Stimulated activated CD4-positive, alpha-beta T cell treated with anti-CD3 and anti-CD28 coated beads, Interleukin-12 subunit alpha, Interleukin-12 subunit beta, amount 100 ng/mL, for 4 hours (primary cell): ENCODE measurements around the gene TBR1.

Experiments
- DNase-seq: peaks from one replicate; pipeline ENCODE4 v3.0.0-alpha.2; 2020

The TBR1 gene

DNA sequence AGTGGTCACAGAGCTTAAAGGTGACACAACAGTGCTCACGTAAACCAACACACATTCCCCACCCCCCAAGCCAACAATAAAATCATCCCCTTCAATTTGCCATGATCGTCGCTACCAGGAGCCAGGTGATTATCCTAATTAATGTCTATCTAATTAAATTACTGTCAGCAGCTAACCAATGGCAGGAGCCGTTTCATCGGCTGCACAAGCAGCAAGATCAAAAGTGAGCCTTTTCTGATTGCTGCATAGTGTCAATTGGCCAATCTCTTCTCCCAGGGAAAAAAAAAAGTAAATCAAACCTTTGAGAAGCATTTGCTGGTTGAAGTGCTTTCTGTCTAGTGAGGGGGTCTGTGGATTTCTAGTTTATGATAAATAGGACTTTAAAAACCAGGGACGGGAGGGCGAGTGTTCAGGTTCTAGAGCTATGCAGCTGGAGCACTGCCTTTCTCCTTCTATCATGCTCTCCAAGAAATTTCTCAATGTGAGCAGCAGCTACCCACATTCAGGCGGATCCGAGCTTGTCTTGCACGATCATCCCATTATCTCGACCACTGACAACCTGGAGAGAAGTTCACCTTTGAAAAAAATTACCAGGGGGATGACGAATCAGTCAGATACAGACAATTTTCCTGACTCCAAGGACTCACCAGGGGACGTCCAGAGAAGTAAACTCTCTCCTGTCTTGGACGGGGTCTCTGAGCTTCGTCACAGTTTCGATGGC, at the start of gene TBR1:
Gene TBR1 (plus strand): TSS at position 311 of the 721 bp plus-strand sequence. CDS start 114 bp downstream, at position 425.
- DNase-seq = no peak

DNA sequence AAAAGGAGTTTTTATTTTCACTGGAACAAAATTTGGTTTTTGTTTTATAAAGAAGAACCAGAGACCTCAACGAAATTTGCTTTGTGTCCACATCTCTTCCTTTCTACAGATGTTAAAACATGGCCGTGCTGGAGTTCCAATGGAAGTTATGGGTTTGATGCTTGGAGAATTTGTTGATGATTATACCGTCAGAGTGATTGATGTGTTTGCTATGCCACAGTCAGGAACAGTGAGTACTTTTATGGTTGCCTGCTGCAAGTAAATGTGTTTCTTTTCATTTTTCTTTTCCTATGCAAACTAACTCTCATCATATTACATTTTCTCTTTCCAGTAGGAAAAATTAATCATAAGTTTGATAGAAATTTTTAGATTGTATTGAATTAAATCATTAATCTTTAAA, 48.4 kb upstream of the TBR1 start:
- DNase-seq = no peak

DNA sequence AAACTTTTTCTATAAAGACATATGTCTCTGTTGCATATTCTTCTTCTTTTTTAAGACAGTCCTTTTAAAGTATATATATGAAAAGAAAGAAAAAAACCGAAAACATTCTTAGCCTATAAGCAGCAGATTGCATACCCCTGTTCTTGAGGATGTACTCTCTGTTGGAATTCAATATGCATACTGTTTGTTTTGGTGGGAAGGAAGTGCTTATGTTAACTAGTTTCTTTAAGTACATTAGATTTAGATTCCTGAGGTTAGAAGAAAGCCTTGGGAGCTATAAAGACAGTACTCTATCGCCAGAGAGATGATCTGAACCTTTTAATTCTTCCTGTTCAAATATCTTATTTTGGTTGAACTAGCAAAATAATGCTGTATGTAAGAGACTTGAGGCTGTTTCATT, 46.8 kb upstream of the TBR1 start:
- no peak for DNase-seq

DNA sequence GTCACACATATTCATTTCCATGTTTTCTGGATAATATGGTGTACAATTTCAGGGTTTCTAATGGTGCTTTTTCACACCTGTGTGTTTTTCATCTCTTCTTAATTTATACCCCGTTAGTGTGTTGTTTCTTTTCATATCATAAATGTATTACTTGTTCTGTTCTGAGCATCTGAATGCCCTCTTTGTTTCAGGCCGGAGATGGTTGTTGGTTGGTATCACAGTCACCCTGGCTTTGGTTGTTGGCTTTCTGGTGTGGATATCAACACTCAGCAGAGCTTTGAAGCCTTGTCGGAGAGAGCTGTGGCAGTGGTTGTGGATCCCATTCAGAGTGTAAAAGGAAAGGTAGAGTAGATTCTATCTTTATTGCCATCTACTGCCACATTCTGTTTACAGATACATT, 45.1 kb upstream of the TBR1 start:
- DNase-seq = no peak

DNA sequence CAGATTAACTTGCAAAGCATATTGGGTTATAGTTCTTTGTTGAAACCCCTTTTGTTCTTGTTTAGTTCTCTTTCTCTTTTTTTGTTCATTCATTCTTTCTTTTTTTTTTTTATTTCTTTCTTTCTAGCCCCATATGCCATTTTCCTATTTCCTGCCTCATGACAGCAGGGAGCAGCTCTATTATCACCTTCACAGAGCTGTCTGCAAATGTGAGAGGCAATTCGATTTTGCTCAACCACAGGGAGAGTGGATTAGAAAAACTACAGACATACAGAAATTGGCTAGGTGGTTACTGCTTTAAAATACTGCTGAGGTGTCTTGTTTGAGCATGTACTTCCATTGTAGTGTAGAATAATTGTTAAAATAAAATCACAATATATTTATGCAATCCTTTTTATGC, 44.2 kb upstream of the TBR1 start:
- DNase-seq = no peak

DNA sequence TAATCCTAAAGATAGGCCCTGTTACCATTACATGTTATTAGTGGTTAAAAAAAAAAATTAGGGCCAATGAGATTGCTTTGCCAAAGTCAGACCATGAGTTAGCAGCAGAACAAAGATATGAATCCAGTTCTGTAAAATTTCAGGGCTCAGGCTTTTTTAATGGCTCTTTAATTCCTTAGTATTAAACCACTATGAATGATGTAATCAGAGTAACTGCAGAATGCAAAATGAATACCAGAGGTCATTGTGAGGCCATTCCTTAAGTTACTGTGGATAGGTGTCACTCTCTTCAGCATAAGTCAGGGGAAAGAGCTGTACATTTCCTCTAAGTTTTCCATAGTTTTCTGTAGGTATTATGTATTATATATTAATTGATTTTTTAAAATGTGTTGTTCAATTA, 42.2 kb upstream of the TBR1 start:
- DNase-seq = no peak

DNA sequence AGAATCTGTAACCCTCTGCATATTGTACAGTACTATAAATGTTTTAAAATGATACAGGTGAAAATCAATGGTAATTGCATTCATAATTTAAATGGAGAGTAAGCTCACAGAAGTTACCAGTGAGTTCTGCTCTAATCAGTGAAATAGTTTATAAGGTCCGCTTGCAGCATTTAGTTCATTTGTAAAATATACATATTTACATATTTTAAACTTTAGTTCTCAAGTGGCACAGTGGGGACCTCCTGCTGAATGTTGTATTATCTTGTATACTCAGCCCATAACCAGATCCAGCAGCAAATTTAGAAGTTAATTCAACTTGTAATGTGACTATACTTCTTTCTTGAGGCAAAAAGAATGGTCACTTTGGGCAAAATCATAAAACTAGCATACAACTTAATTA, 41.7 kb upstream of the TBR1 start:
- DNase-seq = no peak

DNA sequence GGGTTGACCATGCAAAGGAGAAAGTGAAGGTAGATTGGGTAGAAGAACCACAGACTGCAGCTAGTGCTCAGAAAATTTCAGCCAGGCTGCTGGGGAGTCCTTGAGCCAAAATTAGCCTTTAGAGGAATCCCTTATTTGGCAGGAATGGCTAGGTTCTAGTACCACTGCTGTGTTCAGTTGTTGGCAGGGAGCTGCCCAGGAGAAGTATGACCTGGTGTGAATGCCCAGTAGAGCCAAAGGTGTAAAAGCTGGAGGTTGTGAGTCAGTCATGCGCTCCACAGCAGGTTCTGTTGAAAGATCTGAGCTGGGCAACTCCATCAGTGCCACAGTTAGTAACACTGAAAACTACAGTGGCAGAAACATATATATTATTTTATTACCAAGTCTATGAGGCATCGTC, 36.4 kb upstream of the TBR1 start:
- no peak for DNase-seq

DNA sequence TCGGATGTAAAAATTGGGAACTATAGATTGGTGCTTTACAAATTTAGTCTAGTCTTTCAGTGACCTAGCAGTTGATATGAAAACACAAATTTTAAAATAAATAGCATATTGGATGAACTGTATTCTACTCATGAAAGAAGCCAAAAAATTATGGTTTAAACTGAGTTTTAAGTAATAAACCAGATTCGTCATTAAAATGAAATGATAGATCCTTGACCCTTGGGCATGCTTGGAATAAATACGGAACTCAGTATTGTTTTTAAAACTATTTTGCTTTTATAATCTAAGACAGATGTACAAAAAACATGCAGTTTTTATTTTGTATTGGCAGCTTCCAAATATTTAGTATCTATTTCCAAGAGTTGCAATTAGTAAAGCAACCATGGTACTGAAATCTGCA, 34.6 kb upstream of the TBR1 start:
- DNase-seq = no peak

DNA sequence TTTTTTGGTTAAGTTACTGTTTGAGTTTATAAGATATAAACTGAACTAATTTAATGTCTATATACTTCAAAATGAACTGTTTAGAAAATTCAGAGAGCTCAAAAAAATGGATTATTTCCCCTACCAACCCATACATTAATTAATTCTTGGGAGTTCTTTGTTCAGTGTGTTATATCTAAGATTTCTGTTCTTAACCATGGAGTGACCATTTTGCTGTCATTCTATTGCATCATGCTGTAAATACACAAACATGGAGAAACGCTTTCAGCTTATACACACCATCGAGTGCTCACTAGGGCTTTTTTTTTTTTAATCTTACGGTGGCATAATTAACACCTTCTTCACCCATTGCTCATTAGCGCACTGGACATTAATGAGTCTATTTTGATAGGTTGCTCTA, 33.4 kb upstream of the TBR1 start:
- DNase-seq = no peak

DNA sequence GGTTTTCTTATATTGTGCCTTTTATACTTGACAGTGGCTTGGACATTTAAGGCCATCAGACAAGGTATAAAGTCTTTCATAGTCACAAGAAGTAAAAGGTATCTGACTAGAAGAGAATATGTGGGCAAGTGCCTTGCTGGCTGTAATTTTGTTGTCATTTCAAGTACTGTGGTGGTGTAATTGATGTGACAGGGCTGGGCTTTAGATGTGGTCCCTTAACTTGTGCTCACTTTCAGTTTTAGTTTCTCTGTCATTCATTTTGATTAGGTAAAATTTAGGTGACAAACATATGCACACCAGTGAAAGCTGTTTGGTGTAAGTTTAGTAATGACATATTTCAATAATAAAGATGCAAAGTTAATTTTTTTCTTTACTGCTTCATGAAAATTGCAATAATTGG, 31.2 kb upstream of the TBR1 start:
- no peak for DNase-seq

DNA sequence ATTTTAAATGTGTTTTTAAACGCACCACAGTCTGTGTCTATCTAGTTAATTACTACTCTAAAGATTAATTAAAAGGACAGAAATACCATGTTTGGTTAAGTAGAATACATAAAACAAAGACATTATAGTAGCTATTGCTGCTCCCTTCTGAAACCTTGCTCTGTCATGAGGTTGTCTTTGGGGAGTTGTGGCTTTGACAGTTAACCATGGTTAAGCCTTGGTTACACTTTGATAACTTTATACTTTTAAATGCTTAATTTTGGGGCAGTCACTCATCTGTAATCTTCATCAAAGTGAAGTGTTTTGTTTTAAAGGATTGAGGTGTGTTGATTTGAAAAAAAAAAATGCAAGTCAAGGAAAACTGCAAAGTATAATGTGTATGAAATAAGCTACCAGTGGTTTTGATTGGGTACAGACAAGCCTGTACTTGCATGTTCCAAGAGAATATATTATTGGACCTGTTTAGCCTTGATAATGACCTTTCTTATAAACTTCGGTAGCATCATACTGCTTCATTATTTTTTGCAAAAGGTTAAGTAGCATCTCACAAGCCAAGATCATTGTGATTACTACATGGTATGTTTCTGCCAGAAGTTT, 29.8 kb upstream of the TBR1 start:
- DNase-seq = no peak

DNA sequence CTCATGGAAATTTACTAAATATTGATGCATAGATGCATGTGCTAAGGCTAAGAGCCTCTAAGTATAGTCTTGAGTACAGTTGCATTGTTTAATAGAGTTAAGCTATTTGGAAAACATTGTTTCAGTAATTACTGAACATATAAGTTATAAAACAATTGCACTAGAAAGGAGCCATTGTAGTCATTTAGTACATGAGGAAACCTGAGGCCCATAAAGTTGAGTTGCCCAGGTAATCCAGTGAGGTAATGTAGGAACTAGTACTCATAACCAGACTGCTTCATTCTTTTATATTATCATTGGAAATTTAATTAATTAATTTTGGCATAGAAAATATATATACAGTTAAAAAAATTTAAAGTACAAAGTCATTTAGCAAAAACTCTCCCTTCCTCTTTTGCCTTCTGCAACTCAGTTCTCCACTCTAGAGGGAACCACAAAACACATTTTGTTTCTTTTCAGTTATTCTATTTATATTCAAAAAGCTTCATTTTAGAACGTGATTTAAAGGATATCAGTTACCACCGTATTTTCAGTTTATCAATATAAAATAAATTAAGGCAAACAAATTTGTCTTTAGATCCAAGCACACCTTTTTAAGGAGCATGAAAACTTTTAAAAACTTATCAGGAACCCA, 27.8 kb upstream of the TBR1 start:
- no peak for DNase-seq

DNA sequence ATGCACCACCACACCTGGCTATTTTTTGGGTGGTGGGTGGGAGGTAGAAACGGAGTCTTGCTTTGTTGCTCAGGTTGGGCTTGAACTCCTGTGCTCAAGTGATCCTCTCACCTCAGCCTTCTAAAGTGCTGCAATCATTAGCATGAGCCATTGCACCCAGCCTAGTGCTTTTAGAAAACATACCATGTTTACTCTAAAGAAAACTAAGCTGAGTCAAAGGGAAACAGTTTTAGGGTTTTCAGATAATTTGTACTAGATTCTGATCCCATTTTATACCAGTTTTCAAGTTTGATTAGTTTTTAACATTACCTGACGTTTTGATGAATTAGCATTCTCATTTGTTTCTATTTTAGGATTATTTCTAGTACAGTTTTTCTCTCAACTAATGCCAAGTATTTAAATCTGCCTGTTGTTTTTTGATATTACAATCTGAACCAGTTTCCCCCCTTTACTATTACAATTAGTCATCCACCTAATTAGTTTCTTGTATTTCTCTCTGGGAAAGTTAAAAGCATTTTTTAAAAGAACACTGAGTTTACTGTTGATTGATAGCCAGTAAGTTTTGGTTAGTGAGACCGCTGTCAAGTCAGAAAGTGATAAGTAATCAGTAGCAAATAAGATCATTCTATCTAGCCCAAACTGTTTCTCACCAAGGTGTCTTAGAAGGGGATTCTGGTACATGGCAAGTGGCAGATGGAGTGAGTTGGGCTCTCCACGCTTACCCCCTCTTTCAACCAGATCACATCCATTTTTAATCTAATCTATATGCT, 24.2 kb upstream of the TBR1 start:
- no peak for DNase-seq

DNA sequence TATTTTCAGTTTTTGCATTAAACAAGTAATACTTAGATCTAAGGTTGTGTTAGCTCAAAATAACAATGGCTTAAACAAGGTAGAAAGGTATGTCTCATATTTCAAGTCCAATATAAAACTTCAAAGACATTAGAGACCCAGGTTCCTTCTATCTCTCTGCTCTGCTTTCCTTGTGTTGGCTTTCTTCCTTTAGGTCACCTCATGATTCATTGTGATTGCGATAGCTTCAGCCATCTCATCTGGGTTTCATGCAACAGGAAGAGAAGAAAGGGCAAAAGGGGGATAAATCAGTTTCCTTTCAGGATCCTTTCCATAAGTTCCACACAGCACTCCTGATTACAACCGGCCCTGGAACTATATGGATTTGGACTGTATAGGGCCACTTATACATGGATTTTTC, 16.0 kb upstream of the TBR1 start:
- no peak for DNase-seq

DNA sequence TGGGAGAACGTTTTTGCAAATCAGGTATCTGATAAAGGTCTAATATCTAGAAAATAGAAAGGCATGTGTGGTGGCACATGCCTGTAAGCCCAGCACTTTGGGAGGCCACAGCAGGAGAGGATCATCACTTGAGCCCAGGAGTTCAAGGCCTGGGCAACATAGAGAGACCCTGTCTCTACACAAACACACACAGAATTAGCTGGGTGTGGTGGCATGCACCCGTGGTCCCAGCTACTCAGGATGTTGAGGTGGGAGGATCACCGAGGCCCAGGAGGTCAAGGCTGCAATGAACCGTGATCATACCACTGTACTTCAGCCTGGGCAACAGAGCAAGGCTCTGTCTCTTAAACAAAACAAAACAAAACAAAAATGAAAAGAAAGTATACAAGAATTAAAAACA, 13.8 kb upstream of the TBR1 start:
- DNase-seq = no peak

DNA sequence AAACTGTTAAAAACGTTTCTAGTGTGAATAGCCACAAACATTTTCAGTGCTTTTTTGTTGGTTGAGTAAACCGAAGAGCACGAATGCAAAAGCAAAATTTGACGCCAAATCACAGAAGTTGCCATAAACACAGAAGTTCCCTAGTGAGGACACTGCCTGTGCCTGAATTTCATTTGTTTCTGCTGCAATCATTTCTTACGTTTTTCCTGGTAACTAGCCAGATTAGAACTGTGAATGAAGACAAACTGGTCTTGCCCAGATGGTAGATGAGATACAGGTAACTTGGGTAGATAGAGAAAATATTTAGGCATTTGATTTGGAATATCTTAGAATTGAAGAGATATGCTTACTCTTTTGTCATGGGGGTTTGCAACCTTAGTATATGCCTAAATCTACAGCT, 9.8 kb upstream of the TBR1 start:
- no peak for DNase-seq

DNA sequence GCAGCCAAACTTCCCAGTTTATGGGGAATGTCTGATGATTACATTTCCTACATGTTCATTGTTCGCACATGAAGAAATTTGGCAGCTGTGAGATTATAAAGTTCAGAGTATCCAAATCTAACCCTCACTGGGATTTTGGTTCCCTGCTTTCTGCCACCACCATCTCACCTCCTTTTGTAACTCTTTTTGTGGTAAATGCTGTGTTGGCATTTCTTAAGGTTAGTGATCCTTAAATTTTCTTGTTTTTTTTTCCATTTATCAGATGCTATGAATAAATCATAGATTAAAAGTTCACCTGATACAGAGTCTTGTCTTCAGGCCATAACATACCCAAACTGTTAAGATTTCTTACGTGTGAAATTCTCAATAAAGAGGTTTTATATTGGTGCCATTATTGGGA, 8.5 kb upstream of the TBR1 start:
- no peak for DNase-seq

DNA sequence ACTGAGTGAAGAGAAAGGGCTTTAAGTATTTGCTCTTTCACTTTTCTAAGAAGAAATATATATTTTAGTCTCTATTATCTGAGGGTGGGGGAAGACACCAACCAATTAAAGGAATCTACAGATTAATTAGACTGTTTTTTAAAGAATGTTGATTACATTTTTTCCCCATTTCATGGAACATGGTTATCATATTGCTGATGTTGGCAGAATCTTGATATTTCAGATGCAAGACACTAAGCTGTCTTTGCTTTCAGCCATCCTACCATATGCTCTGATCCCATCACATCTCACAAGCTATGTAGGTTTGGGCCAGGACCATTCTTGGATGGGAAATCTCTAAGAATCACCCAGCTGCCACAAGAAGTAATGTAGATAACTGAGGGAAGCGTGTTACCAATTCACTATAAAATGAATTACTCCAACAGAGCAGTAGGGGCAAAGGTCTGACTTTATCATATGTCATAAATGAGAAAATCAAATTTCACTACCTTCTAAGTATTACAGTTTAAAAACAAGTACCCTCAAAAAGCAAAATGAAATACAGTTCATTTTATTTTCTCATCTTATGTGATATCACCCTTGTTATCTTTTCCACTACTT, 6.7 kb upstream of the TBR1 start:
- no peak for DNase-seq

DNA sequence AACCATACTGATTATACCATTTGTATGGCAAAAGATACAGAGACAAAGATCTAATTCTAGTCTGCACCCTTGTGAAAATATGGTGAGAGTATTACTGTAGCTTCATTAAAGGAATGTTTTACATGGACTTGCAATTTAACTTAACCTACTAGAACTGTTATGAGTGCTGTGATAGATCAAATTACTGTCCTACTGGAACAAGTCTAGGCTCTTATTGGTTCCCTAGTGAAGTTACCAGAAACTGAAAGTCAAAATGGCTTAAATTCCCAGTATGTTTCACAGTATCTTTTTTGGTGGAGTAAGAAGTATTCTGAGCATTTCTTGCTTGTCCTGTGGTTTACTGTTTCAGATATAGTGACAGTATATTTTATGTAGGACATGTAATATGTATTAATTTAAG, 3.8 kb upstream of the TBR1 start:
- no peak for DNase-seq

DNA sequence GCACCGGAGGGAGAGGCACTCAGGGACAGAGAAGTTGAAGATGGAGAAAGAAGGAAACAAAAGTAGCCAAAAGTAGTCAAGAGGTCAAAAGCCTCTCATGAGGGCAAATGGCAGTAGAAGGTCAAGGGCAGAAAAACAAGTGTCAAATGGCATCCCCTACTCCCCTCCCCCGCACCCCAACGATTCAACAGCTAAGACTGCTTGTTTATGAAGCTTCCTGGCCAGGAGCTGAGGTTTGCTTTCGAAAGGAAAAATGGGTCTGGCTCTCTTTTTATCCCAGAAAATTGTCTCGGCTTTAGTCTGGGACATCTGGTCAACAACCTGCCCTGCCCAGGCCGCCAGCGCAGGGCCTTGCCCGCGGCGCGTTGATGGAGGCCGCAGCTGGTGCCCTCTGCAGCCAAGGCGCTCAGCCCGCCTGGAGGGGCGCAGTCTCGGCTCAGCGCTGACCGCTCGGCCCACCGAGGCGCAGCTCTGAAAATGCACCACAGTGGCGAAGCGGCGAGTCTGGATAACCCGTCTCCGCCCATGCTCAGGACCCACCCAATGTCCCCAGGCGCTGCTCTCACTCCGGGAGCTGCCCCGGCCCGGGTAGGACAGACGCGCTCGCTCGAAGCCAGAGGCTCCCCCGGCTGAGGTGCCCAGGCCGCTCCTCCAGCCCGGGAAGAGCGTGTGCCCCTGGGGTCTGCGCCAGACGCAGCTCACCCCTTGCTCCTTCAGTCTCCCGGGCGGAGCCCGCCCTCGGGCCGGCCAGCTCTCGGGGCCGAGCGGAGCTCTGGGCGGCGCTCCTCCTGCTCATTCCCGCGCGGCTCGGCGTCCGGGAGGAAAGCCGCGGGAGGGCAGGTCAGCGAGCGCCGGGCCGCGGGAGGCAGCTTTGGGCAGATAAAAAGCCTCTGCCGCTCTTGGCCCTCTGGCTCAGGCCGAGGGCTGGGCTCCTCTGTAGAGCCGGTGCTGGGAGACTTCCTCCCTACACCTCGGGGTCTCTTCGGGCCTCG, 1.8 kb upstream of the TBR1 start:
- DNase-seq = no peak
